ENCODE results near the gene CC2D2A.

The CC2D2A gene

DNA sequence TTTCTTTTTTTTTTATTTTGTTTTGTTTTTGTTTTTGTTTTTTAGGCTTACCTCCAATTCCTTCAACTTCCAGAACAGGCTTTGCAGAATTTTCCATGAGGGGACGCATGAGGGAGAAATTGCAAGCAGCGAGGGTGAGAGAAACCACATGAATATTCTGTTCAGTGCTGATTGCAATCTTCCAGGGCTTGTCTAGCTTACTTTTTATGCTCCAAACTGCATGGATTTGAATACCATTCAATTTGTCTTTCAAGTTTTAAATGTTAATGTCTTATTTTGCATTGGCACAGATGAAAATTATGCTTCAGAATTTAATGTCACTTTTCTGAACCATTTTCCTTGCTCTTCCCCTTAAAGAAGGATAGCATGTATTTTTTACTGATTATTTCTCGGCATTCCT lies 32.7 kb downstream of the CC2D2A start:
- H3K27me3 ChIP-seq (ENCODE audit: control insufficient read depth in 1 of 2, insufficient read depth in 1 of 2, low read length in 2 of 2) = no peaks in the 10 kb centered on the region
- H2BK15ac ChIP-seq (ENCODE audit: low read depth, poor library complexity, severe bottlenecking) = no peak overlapping the region

DNA sequence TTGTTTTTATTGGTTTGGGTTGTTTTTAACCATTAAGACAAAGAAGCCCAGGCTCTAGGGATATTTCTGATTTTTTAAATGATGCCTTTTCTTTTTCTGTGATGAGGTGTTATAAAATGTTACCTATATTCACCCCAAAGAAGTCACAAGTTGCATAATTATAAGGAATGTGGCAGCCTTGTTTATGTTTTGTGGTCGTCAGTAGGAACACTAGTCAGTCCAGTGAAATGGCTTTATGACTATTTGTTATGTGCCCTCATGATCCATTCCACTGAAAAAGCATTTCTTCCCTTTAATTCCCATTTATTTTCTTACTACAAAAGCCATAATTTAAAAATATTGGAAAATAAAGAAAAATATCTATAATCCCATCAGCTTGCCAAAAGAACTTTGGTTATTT lies 34.4 kb downstream of the CC2D2A start:
- no peaks in the 10 kb centered on the region for H3K27me3 ChIP-seq (ENCODE audit: control insufficient read depth in 1 of 2, insufficient read depth in 1 of 2, low read length in 2 of 2)
- no peak overlapping the region for H2BK15ac ChIP-seq (ENCODE audit: low read depth, poor library complexity, severe bottlenecking)
- no peak overlapping the region for H3K27ac ChIP-seq (ENCODE audit: low read length, poor library complexity, severe bottlenecking)
- peak; percentile 54 for DNase-seq
- H3K9me3 ChIP-seq (ENCODE audit: control insufficient read depth, low read length) = no peaks in the 10 kb centered on the region
- peaks cover 3 to 68% of the 10 kb centered on the region in 2 experiments for H3K36me3 ChIP-seq (ENCODE audit: control insufficient read depth in 1 of 2, insufficient read depth in 2 of 2, low read depth in 1 of 2, low read length in 2 of 2)
- no peak overlapping the region for H2AK5ac ChIP-seq (ENCODE audit: low read length, severe bottlenecking)
- H2AFZ ChIP-seq (ENCODE audit: low read depth, low read length) = no peak overlapping the region
- WGBS = no CpG with 5 or more reads among the region's 1 CpG
- H4K8ac ChIP-seq (ENCODE audit: low read length) = no peak overlapping the region
- H3K14ac ChIP-seq (ENCODE audit: low read length in 2 of 2) = no peak overlapping the region
- H3K23ac ChIP-seq (ENCODE audit: low read length in 2 of 2) = no peak overlapping the region
- H4K91ac ChIP-seq (ENCODE audit: low read length) = no peak overlapping the region
- H3K4ac ChIP-seq (ENCODE audit: low read depth in 1 of 2, low read length in 2 of 2) = no peak overlapping the region
- H2BK5ac ChIP-seq (ENCODE audit: low read depth, low read length, poor library complexity, severe bottlenecking) = no peak overlapping the region
- H2BK12ac ChIP-seq (ENCODE audit: low read length in 2 of 2) = no peak overlapping the region
- peaks cover 2% of the 10 kb centered on the region for H3K4me1 ChIP-seq (ENCODE audit: control insufficient read depth, insufficient read depth, low read depth, low read length)
- H3K9ac ChIP-seq (ENCODE audit: low read length) = no peak overlapping the region
- no peak overlapping the region for H3K4me2 ChIP-seq (ENCODE audit: low read length, poor library complexity, severe bottlenecking)
- no peak overlapping the region for H3K18ac ChIP-seq (ENCODE audit: low read depth in 1 of 2, low read length in 2 of 2)
- no peak overlapping the region for H2BK120ac ChIP-seq (ENCODE audit: low read depth, low read length)
- no peak overlapping the region for H3K4me3 ChIP-seq (ENCODE audit: insufficient read depth in 1 of 2, low read depth in 1 of 2, low read length in 2 of 2)
- H3K79me1 ChIP-seq (replicated peaks; ENCODE audit: low read length, poor library complexity, severe bottlenecking) = peaks cover 4% of the 10 kb centered on the region

More for the DNA sequence above, 32.7 kb downstream of the CC2D2A start:
- H2AK5ac ChIP-seq (ENCODE audit: low read length, severe bottlenecking) = no peak overlapping the region
- DNase-seq = no peak
- H3K23ac ChIP-seq (ENCODE audit: low read length in 2 of 2) = no peak overlapping the region
- H2BK5ac ChIP-seq (ENCODE audit: low read depth, low read length, poor library complexity, severe bottlenecking) = no peak overlapping the region
- H3K18ac ChIP-seq (ENCODE audit: low read depth in 1 of 2, low read length in 2 of 2) = no peak overlapping the region
- H3K4me1 ChIP-seq (ENCODE audit: control insufficient read depth, insufficient read depth, low read depth, low read length) = peaks cover 2% of the 10 kb centered on the region
- H4K8ac ChIP-seq (ENCODE audit: low read length) = no peak overlapping the region
- no peak overlapping the region for H3K4ac ChIP-seq (ENCODE audit: low read depth in 1 of 2, low read length in 2 of 2)
- no peak overlapping the region for H3K27ac ChIP-seq (ENCODE audit: low read length, poor library complexity, severe bottlenecking)
- no peaks in the 10 kb centered on the region for H3K9me3 ChIP-seq (ENCODE audit: control insufficient read depth, low read length)
- H3K79me1 ChIP-seq (replicated peaks; ENCODE audit: low read length, poor library complexity, severe bottlenecking) = peaks cover 6% of the 10 kb centered on the region
- H4K91ac ChIP-seq (ENCODE audit: low read length) = no peak overlapping the region
- no peak overlapping the region for H2BK12ac ChIP-seq (ENCODE audit: low read length in 2 of 2)
- H2AFZ ChIP-seq (ENCODE audit: low read depth, low read length) = no peak overlapping the region
- no peak overlapping the region for H2BK120ac ChIP-seq (ENCODE audit: low read depth, low read length)
- H3K36me3 ChIP-seq (ENCODE audit: control insufficient read depth in 1 of 2, insufficient read depth in 2 of 2, low read depth in 1 of 2, low read length in 2 of 2) = peaks cover 3 to 52% of the 10 kb centered on the region in 2 experiments
- H3K4me2 ChIP-seq (ENCODE audit: low read length, poor library complexity, severe bottlenecking) = no peak overlapping the region
- no peak overlapping the region for H3K4me3 ChIP-seq (ENCODE audit: insufficient read depth in 1 of 2, low read depth in 1 of 2, low read length in 2 of 2)
- no peak overlapping the region for H3K9ac ChIP-seq (ENCODE audit: low read length)
- WGBS = 92% methylated on average over 3 of the region's 3 CpGs
- no peak overlapping the region for H3K14ac ChIP-seq (ENCODE audit: low read length in 2 of 2)

DNA sequence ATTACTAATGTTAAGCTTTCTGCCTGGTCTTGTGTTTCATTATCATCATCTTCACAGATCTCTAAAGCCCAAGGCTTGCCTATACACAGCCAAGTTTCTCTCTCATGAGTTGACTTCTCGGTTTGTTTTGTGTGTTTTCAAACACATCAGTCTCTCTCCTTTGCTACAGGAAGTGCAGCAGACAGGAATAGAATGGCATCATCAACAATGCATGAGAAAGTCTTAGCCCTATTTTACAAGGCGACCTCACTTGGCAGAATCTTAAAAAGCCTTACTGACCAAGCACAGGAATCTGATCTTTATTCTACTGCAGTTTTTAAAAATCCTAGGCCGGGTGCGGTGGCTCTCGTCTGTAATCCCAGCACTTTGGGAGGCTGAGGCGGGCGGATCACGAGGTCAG lies 36.8 kb downstream of the CC2D2A start:
- Histone ChIP-seq H3K4me3 (ENCODE audit: insufficient read depth in 1 of 2, low read depth in 1 of 2, low read length in 2 of 2) (no peak overlapping the region), H3K4ac (ENCODE audit: low read depth in 1 of 2, low read length in 2 of 2) (no peak overlapping the region), H3K4me1 (ENCODE audit: control insufficient read depth, insufficient read depth, low read depth, low read length) (no peaks in the 10 kb centered on the region), H3K9me3 (ENCODE audit: control insufficient read depth, low read length) (no peaks in the 10 kb centered on the region), H4K91ac (ENCODE audit: low read length) (no peak overlapping the region), H2BK5ac (ENCODE audit: low read depth, low read length, poor library complexity, severe bottlenecking) (no peak overlapping the region), H3K36me3 (ENCODE audit: control insufficient read depth in 1 of 2, insufficient read depth in 2 of 2, low read depth in 1 of 2, low read length in 2 of 2) (peaks cover 4 to 86% of the 10 kb centered on the region in 2 experiments), H3K9ac (ENCODE audit: low read length) (no peak overlapping the region), H3K14ac (ENCODE audit: low read length in 2 of 2) (no peak overlapping the region), H3K18ac (ENCODE audit: low read depth in 1 of 2, low read length in 2 of 2) (no peak overlapping the region), H2BK15ac (ENCODE audit: low read depth, poor library complexity, severe bottlenecking) (no peak overlapping the region), H2BK12ac (ENCODE audit: low read length in 2 of 2) (no peak overlapping the region), H2AK5ac (ENCODE audit: low read length, severe bottlenecking) (no peak overlapping the region), H3K27me3 (ENCODE audit: control insufficient read depth in 1 of 2, insufficient read depth in 1 of 2, low read length in 2 of 2) (no peaks in the 10 kb centered on the region), H4K8ac (ENCODE audit: low read length) (no peak overlapping the region), H2AFZ (ENCODE audit: low read depth, low read length) (no peak overlapping the region), H3K4me2 (ENCODE audit: low read length, poor library complexity, severe bottlenecking) (no peak overlapping the region), H3K27ac (ENCODE audit: low read length, poor library complexity, severe bottlenecking) (peak overlapping the region; percentile 23), H3K79me1 (replicated peaks; ENCODE audit: low read length, poor library complexity, severe bottlenecking) (peaks cover 1% of the 10 kb centered on the region), H2BK120ac (ENCODE audit: low read depth, low read length) (no peak overlapping the region), H3K23ac (ENCODE audit: low read length in 2 of 2) (no peak overlapping the region)
- 79% methylated on average over 8 of the region's 8 CpGs for WGBS
- DNase-seq = peak; percentile 72

DNA sequence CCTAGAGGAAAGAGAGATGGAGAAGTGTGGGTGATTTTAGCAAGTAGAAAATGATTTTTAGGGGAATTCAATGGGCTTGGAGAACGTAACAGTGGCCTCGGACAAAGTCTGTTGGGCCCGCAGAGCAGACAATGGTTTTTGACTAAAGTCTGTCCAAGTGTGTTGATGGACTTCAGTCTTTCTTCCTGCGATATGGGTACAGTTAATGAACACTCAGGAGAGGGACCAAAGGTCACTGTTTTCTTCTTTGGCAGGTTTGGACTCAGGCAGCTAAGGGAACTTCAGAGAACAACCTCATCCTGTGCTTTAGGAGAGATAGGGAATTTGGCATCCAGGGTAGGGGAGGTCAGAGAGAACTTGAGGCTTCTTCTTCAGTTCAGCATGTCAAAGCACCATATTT lies 38.0 kb downstream of the CC2D2A start:
- H2AK5ac ChIP-seq (ENCODE audit: low read length, severe bottlenecking) = no peak overlapping the region
- no peak overlapping the region for H3K23ac ChIP-seq (ENCODE audit: low read length in 2 of 2)
- H2AFZ ChIP-seq (ENCODE audit: low read depth, low read length) = no peak overlapping the region
- H3K36me3 ChIP-seq (ENCODE audit: control insufficient read depth in 1 of 2, insufficient read depth in 2 of 2, low read depth in 1 of 2, low read length in 2 of 2) = peaks cover 4 to 88% of the 10 kb centered on the region in 2 experiments
- peaks cover 1% of the 10 kb centered on the region for H3K79me1 ChIP-seq (replicated peaks; ENCODE audit: low read length, poor library complexity, severe bottlenecking)
- H2BK12ac ChIP-seq (ENCODE audit: low read length in 2 of 2) = no peak overlapping the region
- H3K4me2 ChIP-seq (ENCODE audit: low read length, poor library complexity, severe bottlenecking) = no peak overlapping the region
- no peak overlapping the region for H3K4ac ChIP-seq (ENCODE audit: low read depth in 1 of 2, low read length in 2 of 2)
- 82% methylated on average over 4 of the region's 4 CpGs for WGBS
- no peak overlapping the region for H2BK5ac ChIP-seq (ENCODE audit: low read depth, low read length, poor library complexity, severe bottlenecking)
- H4K91ac ChIP-seq (ENCODE audit: low read length) = no peak overlapping the region
- H3K9ac ChIP-seq (ENCODE audit: low read length) = no peak overlapping the region
- no peak overlapping the region for H2BK15ac ChIP-seq (ENCODE audit: low read depth, poor library complexity, severe bottlenecking)
- no peak for DNase-seq
- H3K27me3 ChIP-seq (ENCODE audit: control insufficient read depth in 1 of 2, insufficient read depth in 1 of 2, low read length in 2 of 2) = no peaks in the 10 kb centered on the region
- no peak overlapping the region for H3K14ac ChIP-seq (ENCODE audit: low read length in 2 of 2)
- H3K27ac ChIP-seq (ENCODE audit: low read length, poor library complexity, severe bottlenecking) = no peak overlapping the region
- H3K9me3 ChIP-seq (ENCODE audit: control insufficient read depth, low read length) = no peaks in the 10 kb centered on the region
- no peak overlapping the region for H4K8ac ChIP-seq (ENCODE audit: low read length)
- no peak overlapping the region for H3K18ac ChIP-seq (ENCODE audit: low read depth in 1 of 2, low read length in 2 of 2)
- H2BK120ac ChIP-seq (ENCODE audit: low read depth, low read length) = no peak overlapping the region
- H3K4me3 ChIP-seq (ENCODE audit: insufficient read depth in 1 of 2, low read depth in 1 of 2, low read length in 2 of 2) = no peak overlapping the region
- no peaks in the 10 kb centered on the region for H3K4me1 ChIP-seq (ENCODE audit: control insufficient read depth, insufficient read depth, low read depth, low read length)
